Endothelial cell of umbilical vein (primary cell): ENCODE data around the gene SLC22A15. TPM values are rescaled to one million over a fixed set of nuclear protein-coding genes. Genes with fewer than 3 reads are reported as not detected.

Experiments used
- BruUV-seq: library from RNA; stranded (reverse); fragments of 400-500 nt; replicated peaks from 2 replicates; lab custom pipeline; 2021; lab: Mats Ljungman, UMichigan
- CTCF ChIA-PET: fragments of 300-600, 350-600 bp; sonication (Branson Sonifier 250); formaldehyde crosslinking; loops from one replicate; lab custom pipeline; 2021; ENCODE audit warnings: antibody characterized with exemption, inconsistent platforms; lab: Charles Lee
- POLR2A ChIA-PET: fragments of 300-600, 350-600 bp; sonication (Branson Sonifier 250); formaldehyde crosslinking; loops from one replicate; lab custom pipeline; 2021; ENCODE audit warnings: antibody characterized with exemption, inconsistent platforms; lab: Charles Lee
- DNase-seq: peaks from one replicate; pipeline ENCODE4 v3.0.0-alpha.2; 2011; ENCODE audit warnings: low read depth, low spot score
- FAIRE-seq: peaks from 2 replicates; lab custom pipeline; 2011; peaks lifted over from hg19 to GRCh38; lab: Jason Lieb, UNC
- H2AFZ ChIP-seq: 2 replicates; pipeline ENCODE4 v1.6.0; 2012; ENCODE audit warnings: low read depth, low read length, control low read depth, inconsistent platforms
- H3K27ac ChIP-seq: 2 replicates; pipeline ENCODE4 v1.5.1; 2011; ENCODE audit warnings: low read depth, mild to moderate bottlenecking, control low read depth, low read length, moderate library complexity; ENCODE audit not compliant: insufficient read depth
- H3K27me3 ChIP-seq, 2 experiments: 2 replicates each; pipeline versions ENCODE4 v1.6.0 to v1.6.1; 2011; ENCODE audit warnings: low read length in 2 of 2, mixed read lengths in 1 of 2; ENCODE audit not compliant: control insufficient read depth in 2 of 2, insufficient read depth in 2 of 2
- H3K36me3 ChIP-seq, 2 experiments: 2 replicates in 1 of 2; 3 replicates in 1 of 2; pipeline ENCODE4 v1.5.1; 2011; ENCODE audit warnings: low read length in 2 of 2, mild to moderate bottlenecking in 1 of 2, moderate library complexity in 1 of 2; ENCODE audit not compliant: control insufficient read depth in 2 of 2, insufficient read depth in 2 of 2; ENCODE audit errors: extremely low read depth in 1 of 2
- H3K4me1 ChIP-seq: 3 replicates; pipeline ENCODE4 v1.5.1; 2011; ENCODE audit warnings: mild to moderate bottlenecking, low read length; ENCODE audit not compliant: control insufficient read depth, insufficient read depth; ENCODE audit errors: extremely low read depth
- H3K4me2 ChIP-seq: 2 replicates; pipeline ENCODE4 v1.6.1; 2011; ENCODE audit warnings: low read length, control low read depth, mixed read lengths; ENCODE audit not compliant: insufficient read depth
- H3K4me3 ChIP-seq, 3 experiments: fragments of 200-600 bp in 1 of 3; sonication (generic), shearing (Covaris generic) in 1 of 3; replicated peaks in 1 of 3; 2 replicates each; pipeline ENCODE4 v1.5.1; 2011 to 2016; ENCODE audit warnings: control low read depth in 3 of 3, low read length in 3 of 3, mild to moderate bottlenecking in 2 of 3, inconsistent platforms in 1 of 3, low read depth in 1 of 3, moderate library complexity in 1 of 3; ENCODE audit not compliant: insufficient read depth in 1 of 3
- H3K79me2 ChIP-seq: 2 replicates; pipeline ENCODE4 v1.6.0; 2012; ENCODE audit warnings: low read length, inconsistent platforms; ENCODE audit not compliant: control insufficient read depth, insufficient read depth
- H3K9ac ChIP-seq: replicated peaks from 2 replicates; pipeline ENCODE3; 2011; ENCODE audit warnings: low read length, control low read depth; ENCODE audit not compliant: insufficient read depth; ENCODE audit errors: extremely low read depth
- H3K9me1 ChIP-seq: replicated peaks from 3 replicates; pipeline ENCODE4 v1.6.0; 2011; ENCODE audit warnings: mild to moderate bottlenecking, low read length; ENCODE audit not compliant: control insufficient read depth, insufficient read depth; ENCODE audit errors: extremely low read depth
- H3K9me3 ChIP-seq: replicated peaks from 2 replicates; pipeline ENCODE4 v1.5.1; 2012; ENCODE audit warnings: low read length, inconsistent platforms; ENCODE audit not compliant: control insufficient read depth, insufficient read depth
- H4K20me1 ChIP-seq: replicated peaks from 2 replicates; pipeline ENCODE3; 2011; ENCODE audit warnings: mild to moderate bottlenecking, low read length; ENCODE audit not compliant: control insufficient read depth, insufficient read depth; ENCODE audit errors: extremely low read depth
- EZH2 ChIP-seq: IDR thresholded peaks from 2 replicates; pipeline ENCODE4 v1.6.1; 2012; ENCODE audit warnings: borderline replicate concordance, low read depth, mild to moderate bottlenecking, moderate library complexity, low read length, inconsistent platforms; ENCODE audit not compliant: severe bottlenecking
- FOS ChIP-seq: IDR thresholded peaks from 2 replicates; pipeline ENCODE4 v1.6.1; 2011; ENCODE audit warnings: mild to moderate bottlenecking, low read length, moderate library complexity, borderline replicate concordance; ENCODE audit not compliant: insufficient read depth
- GATA2 ChIP-seq: IDR thresholded peaks from 2 replicates; pipeline ENCODE4 v1.7.0; 2011; ENCODE audit warnings: low read depth, mild to moderate bottlenecking, moderate library complexity, mixed read lengths, low read length; ENCODE audit not compliant: insufficient read length, insufficient read depth
- JUN ChIP-seq: IDR thresholded peaks from 2 replicates; pipeline ENCODE4 v1.6.1; 2011; ENCODE audit warnings: borderline replicate concordance, low read depth; ENCODE audit not compliant: insufficient read length, insufficient read depth
- MYC ChIP-seq: IDR thresholded peaks from one replicate; pipeline ENCODE4 v1.6.1; 2011; ENCODE audit warnings: mild to moderate bottlenecking, low read depth, low read length
- POLR2A ChIP-seq: IDR thresholded peaks from 2 replicates; pipeline ENCODE4 v1.6.1; 2012; ENCODE audit warnings: low read depth, mild to moderate bottlenecking, control low read depth, low read length
- POLR2AphosphoS5 ChIP-seq: IDR thresholded peaks from 2 replicates; pipeline ENCODE4 v1.6.1; 2012; ENCODE audit warnings: low read depth, mild to moderate bottlenecking, control low read depth, low read length, moderate library complexity; ENCODE audit not compliant: insufficient read depth
- dilution Hi-C: fragments of 300-500 bp; cut with MboI; formaldehyde crosslinking; loops from one replicate; pipeline ENCODE4 v1.15.0; 2019; ENCODE audit warnings: low sequenced_read_pairs; ENCODE audit not compliant: extremely low pct_ligation_motif_present
- intact Hi-C: fragments of 100-400 bp; cut with micrococcal nuclease; formaldehyde crosslinking; loops from one replicate; pipeline ENCODE4 v1.10.0; 2022
- polyA plus RNA-seq, 4 experiments: library from polyadenylated mRNA; depleted of rRNA in 3 of 4; stranded (reverse) in 3 of 4; unstranded in 1 of 4; fragments of >200 nt; gene quantifications; 2 replicates each; pipeline versions ENCODE4 v1.2.1 to v1.2.3, GENCODE V29; 2011 to 2012; ENCODE audit warnings: missing spikeins in 1 of 4
- total RNA-seq: library from RNA; stranded (reverse); gene quantifications from 2 replicates; pipeline ENCODE4 v1.2.3, GENCODE V29; 2021
- TF ChIP-seq, protein P1 (sequence below): IDR thresholded peaks from 2 replicates; pipeline ENCODE4 v1.6.1; 2011; ENCODE audit not compliant: insufficient read depth, insufficient read length
- TF ChIP-seq, protein P2 (sequence below), 2 donors: IDR thresholded peaks; 1 replicate in 1 of 2; 2 replicates in 1 of 2; pipeline ENCODE4 v1.5.1; 2011; ENCODE audit warnings: low read length in 2 of 2, mild to moderate bottlenecking in 2 of 2, moderate library complexity in 2 of 2, control low read depth in 1 of 2, inconsistent platforms in 1 of 2, low read depth in 1 of 2; ENCODE audit not compliant: insufficient read depth in 1 of 2; ENCODE audit errors: extremely low read depth in 1 of 2

Gene SLC22A15
- total and polyA plus RNA-seq, 2 donors (not counting 3 experiments of a cell fraction or from before 2014, with no cell fraction given) = 0.44 TPM; not detected in 1

DNA sequence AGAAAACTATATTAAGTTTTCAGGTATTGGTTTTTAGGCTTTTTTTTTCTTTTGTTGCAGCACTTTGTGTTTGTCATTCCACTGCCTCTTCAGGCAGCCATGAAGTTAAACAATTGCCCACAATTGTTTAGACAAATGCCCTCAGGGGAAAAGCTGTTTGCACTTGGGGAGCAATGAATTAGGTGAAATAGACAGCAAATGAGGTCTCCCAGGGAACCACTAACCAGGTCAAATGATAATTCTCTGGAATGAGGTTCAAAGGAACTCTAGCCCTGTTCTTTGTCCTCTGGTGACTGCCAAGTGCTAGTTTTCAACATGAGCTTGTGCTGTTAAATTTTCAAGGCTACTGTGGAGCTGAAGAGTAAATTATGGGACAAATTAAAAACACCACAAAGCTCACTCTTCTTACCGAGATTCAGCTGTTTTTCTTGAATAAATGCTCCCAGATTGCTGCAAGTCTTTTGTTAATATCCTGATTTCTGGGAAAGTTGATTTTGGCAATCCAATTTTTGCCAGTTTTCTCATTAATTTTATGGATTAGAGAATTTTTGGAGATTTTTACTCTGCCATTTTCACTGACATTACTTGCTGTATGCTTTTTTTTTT is 119.8 kb downstream of the SLC22A15 start:
- Histone ChIP-seq H3K4me3 (no peak overlapping the region), H2AFZ (no peak overlapping the region), H3K79me2 (no peaks in the 10 kb centered on the region), H3K36me3 (no peaks in the 10 kb centered on the region), H3K4me2 (no peak overlapping the region), H3K4me1 (no peaks in the 10 kb centered on the region), H4K20me1 (no peaks in the 10 kb centered on the region), H3K27me3 (no peaks in the 10 kb centered on the region), H3K9me1 (no peaks in the 10 kb centered on the region), H3K9me3 (no peaks in the 10 kb centered on the region), H3K27ac (no peak overlapping the region), H3K9ac (no peak overlapping the region)
- DNase-seq (no peak), FAIRE-seq (no peak)
- POLR2A ChIA-PET = interaction anchor here (0.7 kb wide), 1 partner anchor 125 kb away, joined by 4 read pairs; no protein-coding TSS in a partner anchor
- TF ChIP-seq GATA2 (no peak), EZH2 (no peak), MYC (no peak), POLR2A (no peak), JUN (no peak), FOS (no peak), POLR2AphosphoS5 (no peak)
- TF ChIP-seq, protein P1, sequence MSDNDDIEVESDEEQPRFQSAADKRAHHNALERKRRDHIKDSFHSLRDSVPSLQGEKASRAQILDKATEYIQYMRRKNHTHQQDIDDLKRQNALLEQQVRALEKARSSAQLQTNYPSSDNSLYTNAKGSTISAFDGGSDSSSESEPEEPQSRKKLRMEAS = no peak
- TF ChIP-seq, protein P2, sequence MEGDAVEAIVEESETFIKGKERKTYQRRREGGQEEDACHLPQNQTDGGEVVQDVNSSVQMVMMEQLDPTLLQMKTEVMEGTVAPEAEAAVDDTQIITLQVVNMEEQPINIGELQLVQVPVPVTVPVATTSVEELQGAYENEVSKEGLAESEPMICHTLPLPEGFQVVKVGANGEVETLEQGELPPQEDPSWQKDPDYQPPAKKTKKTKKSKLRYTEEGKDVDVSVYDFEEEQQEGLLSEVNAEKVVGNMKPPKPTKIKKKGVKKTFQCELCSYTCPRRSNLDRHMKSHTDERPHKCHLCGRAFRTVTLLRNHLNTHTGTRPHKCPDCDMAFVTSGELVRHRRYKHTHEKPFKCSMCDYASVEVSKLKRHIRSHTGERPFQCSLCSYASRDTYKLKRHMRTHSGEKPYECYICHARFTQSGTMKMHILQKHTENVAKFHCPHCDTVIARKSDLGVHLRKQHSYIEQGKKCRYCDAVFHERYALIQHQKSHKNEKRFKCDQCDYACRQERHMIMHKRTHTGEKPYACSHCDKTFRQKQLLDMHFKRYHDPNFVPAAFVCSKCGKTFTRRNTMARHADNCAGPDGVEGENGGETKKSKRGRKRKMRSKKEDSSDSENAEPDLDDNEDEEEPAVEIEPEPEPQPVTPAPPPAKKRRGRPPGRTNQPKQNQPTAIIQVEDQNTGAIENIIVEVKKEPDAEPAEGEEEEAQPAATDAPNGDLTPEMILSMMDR (IDR thresholded peaks at IDR 0.05; ENCODE audit: extremely low read depth in 1 of 2, insufficient read depth in 1 of 2, low read depth in 1 of 2, low read length in 2 of 2) = no peak
- intact Hi-C loops (no loop called here), dilution Hi-C loops (no loop called here)
- CTCF ChIA-PET = interaction anchor here (0.9 to 1.0 kb wide), 2 partner anchors 115 to 389 kb away, joined by 3 to 4 read pairs; no protein-coding TSS in a partner anchor
- BruUV-seq = no TSS peak
